ENCODE results near the gene BLMH.

Gene BLMH

DNA sequence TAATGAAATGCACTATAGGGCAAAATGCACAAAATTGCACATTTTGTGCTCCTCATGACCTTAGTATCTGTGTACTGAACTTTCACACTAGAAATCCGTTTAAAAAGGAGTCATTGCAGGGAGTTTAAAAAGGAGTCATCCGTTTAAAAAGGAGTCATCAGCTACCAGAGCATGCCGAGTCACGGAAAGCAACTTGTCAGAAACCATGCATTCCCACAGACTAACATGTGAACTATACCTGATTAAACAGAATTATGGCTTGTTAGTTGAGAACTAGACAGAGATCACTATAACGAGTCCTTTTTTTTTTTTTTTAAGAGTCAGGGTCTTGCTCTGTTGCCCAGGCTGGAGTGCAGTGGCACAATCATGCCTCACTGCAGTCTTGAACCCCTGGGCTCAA lies 92.1 kb downstream of the BLMH start:
- DNase-seq (ENCODE audit: low spot score), result no peak
